Trophoblast cell (in vitro differentiated cells and primary cell): ENCODE results near the gene TNNT3.

Experiments used
- DNase-seq, 2 donors: peaks; one replicate each; pipeline ENCODE4 v3.0.0-alpha.2; 2016
- H2AFZ ChIP-seq: 2 replicates; pipeline ENCODE4 v1.6.1; 2013; ENCODE audit warnings: low read length, moderate library complexity, mild to moderate bottlenecking; ENCODE audit not compliant: insufficient read depth, poor library complexity
- H2AK5ac ChIP-seq: 2 replicates; pipeline ENCODE4 v1.6.1; 2013; ENCODE audit warnings: mild to moderate bottlenecking, low read length
- H2BK120ac ChIP-seq: 2 replicates; pipeline ENCODE4 v1.6.1; 2013; ENCODE audit warnings: low read length, mild to moderate bottlenecking, moderate library complexity; ENCODE audit not compliant: insufficient read depth, poor library complexity
- H2BK12ac ChIP-seq: 2 replicates; pipeline ENCODE4 v1.6.1; 2013; ENCODE audit warnings: mild to moderate bottlenecking, low read length, moderate library complexity
- H2BK5ac ChIP-seq: 2 replicates; pipeline ENCODE4 v1.6.1; 2013; ENCODE audit warnings: low read length, low read depth, moderate library complexity, mild to moderate bottlenecking; ENCODE audit not compliant: poor library complexity
- H3K14ac ChIP-seq: 2 replicates; pipeline ENCODE4 v1.6.1; 2013; ENCODE audit warnings: mild to moderate bottlenecking, low read length
- H3K18ac ChIP-seq: 2 replicates; pipeline ENCODE4 v1.6.1; 2013; ENCODE audit warnings: mild to moderate bottlenecking, low read length
- H3K23ac ChIP-seq: 2 replicates; pipeline ENCODE4 v1.6.1; 2013; ENCODE audit warnings: low read length
- H3K27ac ChIP-seq: 2 replicates; pipeline ENCODE4 v1.5.1; 2013; ENCODE audit warnings: low read depth, mild to moderate bottlenecking, inconsistent platforms, low read length, moderate library complexity
- H3K27me3 ChIP-seq: 2 replicates; pipeline ENCODE4 v1.6.1; 2013; ENCODE audit warnings: inconsistent platforms, mild to moderate bottlenecking, low read length, moderate library complexity; ENCODE audit not compliant: insufficient read depth
- H3K36me3 ChIP-seq, 2 experiments: 1 replicate in 1 of 2; 2 replicates in 1 of 2; pipeline ENCODE4 v1.6.1; 2013; ENCODE audit warnings: low read length in 2 of 2, mild to moderate bottlenecking in 2 of 2, moderate library complexity in 1 of 2; ENCODE audit not compliant: insufficient read depth in 2 of 2, control insufficient read depth in 1 of 2
- H3K4ac ChIP-seq: 2 replicates; pipeline ENCODE4 v1.6.1; 2013; ENCODE audit warnings: low read depth, mild to moderate bottlenecking, low read length, moderate library complexity
- H3K4me1 ChIP-seq, 2 experiments: 1 replicate in 1 of 2; 2 replicates in 1 of 2; pipeline ENCODE4 v1.6.1; 2013; ENCODE audit warnings: low read length in 2 of 2, mild to moderate bottlenecking in 2 of 2, moderate library complexity in 1 of 2; ENCODE audit not compliant: insufficient read depth in 2 of 2, control insufficient read depth in 1 of 2
- H3K4me2 ChIP-seq: 2 replicates; pipeline ENCODE4 v1.6.1; 2013; ENCODE audit warnings: inconsistent platforms, mild to moderate bottlenecking, low read length, moderate library complexity
- H3K4me3 ChIP-seq: 2 replicates; pipeline ENCODE4 v1.5.1; 2013; ENCODE audit warnings: mild to moderate bottlenecking, low read depth, low read length, inconsistent platforms
- H3K79me1 ChIP-seq: one replicate; pipeline ENCODE4 v1.6.1; 2013; ENCODE audit warnings: low read length
- H3K79me2 ChIP-seq: 2 replicates; pipeline ENCODE4 v1.6.1; 2013; ENCODE audit warnings: low read length, mild to moderate bottlenecking; ENCODE audit not compliant: control insufficient read depth, insufficient read depth, poor library complexity
- H3K9ac ChIP-seq: 2 replicates; pipeline ENCODE4 v1.6.1; 2013; ENCODE audit warnings: mild to moderate bottlenecking, low read length
- H3K9me3 ChIP-seq: 2 replicates; pipeline ENCODE4 v1.6.1; 2013; ENCODE audit warnings: low read depth, mild to moderate bottlenecking, control low read depth, inconsistent platforms, low read length; ENCODE audit not compliant: insufficient read depth
- H4K12ac ChIP-seq: 2 replicates; pipeline ENCODE4 v1.6.1; 2013; ENCODE audit warnings: low read depth, mild to moderate bottlenecking, low read length, moderate library complexity
- H4K8ac ChIP-seq: 2 replicates; pipeline ENCODE4 v1.6.1; 2013; ENCODE audit warnings: low read depth, mild to moderate bottlenecking, low read length, moderate library complexity
- H4K91ac ChIP-seq: one replicate; pipeline ENCODE4 v1.6.1; 2013; ENCODE audit warnings: low read depth, mild to moderate bottlenecking, low read length, moderate library complexity
- WGBS: extraction: QIAGEN DNeasy Blood & Tissue Kit; methylation state at CpG from one replicate; pipeline ENCODE4 v1.1.7; 2013; ENCODE audit warnings: missing lambda C conversion rate; ENCODE audit not compliant: insufficient read length, insufficient coverage; ENCODE audit errors: extremely low coverage; 5-methylcytosine and 5-hydroxymethylcytosine counted together

The TNNT3 gene

DNA sequence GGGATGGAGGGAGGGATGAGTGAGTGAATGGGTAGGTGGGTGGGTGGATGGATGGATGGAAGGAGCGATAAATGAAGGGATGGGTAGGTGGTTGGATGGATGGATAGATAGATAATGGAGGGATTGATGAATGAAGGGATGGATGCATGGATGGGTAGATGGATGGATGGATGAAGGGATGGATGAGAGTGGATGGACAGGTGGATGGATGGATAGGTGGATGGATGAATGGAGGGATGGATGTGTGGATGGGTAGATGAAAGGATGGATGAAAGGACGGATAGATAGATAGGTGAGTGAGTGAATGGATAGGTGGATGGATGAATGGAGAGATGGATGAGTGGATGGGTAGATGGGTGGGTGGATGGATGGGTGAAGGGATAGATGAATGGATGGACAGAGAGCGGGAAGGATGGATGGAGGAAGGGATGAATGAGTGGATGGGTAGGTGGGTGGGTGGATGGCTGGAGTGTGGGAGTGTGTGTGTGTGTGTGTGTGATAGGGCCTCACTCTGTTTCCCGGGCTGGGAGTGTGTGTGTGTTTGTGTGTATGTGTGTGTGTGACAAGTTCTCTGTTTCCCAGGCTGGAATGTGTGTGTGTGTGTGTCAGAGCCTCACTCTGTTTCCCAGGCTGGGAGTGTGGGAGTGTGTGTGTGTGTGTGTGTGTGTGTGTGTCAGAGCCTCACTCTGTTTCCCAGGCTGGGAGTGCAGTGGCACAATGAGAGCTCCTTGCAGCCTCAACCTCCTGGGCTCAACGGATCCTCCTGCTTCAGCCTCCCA is 25.7 kb upstream of the TNNT3 start:
- H3K23ac ChIP-seq, result no peak overlapping the region
- 100% methylated on average over 3 of the region's 5 CpGs for WGBS
- no peak for DNase-seq

DNA sequence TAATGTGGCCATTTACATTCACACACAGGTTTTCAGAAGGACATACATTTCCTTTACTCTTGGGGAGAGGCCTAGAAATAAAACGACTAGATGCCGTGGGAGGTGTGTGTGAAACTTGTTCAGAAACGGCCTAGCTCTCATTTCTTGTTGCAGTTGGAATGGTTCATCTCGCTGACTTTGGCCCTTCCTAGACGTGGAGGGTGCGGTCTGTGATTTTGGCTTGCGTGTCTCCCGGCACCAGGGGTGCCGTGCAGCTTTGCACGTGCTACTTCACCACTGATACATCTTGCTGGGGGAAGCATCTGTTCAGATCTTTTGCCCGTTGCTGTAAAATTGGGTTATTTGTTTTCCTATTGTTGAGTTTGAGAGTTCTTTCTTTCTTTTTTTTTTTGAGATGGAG is 24.7 kb upstream of the TNNT3 start:
- Histone ChIP-seq H3K18ac (no peak overlapping the region), H4K12ac (no peak overlapping the region), H2BK12ac (no peak overlapping the region), H2BK120ac (no peak overlapping the region), H3K27me3 (no peaks in the 10 kb centered on the region), H4K8ac (no peak overlapping the region), H3K36me3 (no peaks in the 10 kb centered on the region), H3K4me3 (no peak overlapping the region), H3K4me1 (no peaks in the 10 kb centered on the region), H3K14ac (no peak overlapping the region), H4K91ac (no peak overlapping the region), H2BK5ac (no peak overlapping the region), H2AK5ac (no peak overlapping the region), H3K9me3 (peaks cover 3% of the 10 kb centered on the region), H3K4ac (no peak overlapping the region), H3K23ac (no peak overlapping the region), H2AFZ (no peak overlapping the region), H3K27ac (no peak overlapping the region), H3K4me2 (no peak overlapping the region), H3K79me1 (no peaks in the 10 kb centered on the region), H3K9ac (no peak overlapping the region), H3K79me2 (no peaks in the 10 kb centered on the region)
- WGBS, result no CpG with 5 or more reads among the region's 11 CpGs
- no peak for DNase-seq

More for the DNA sequence above, 25.7 kb upstream of the TNNT3 start:
- Histone ChIP-seq H3K18ac (no peak overlapping the region), H2BK5ac (no peak overlapping the region), H3K27ac (no peak overlapping the region), H4K91ac (no peak overlapping the region), H3K27me3 (no peaks in the 10 kb centered on the region), H4K12ac (no peak overlapping the region), H3K4me3 (no peak overlapping the region), H3K9me3 (peaks cover 3% of the 10 kb centered on the region), H2BK12ac (no peak overlapping the region), H3K36me3 (no peaks in the 10 kb centered on the region), H3K79me2 (no peaks in the 10 kb centered on the region), H3K4ac (no peak overlapping the region), H3K4me1 (no peaks in the 10 kb centered on the region), H4K8ac (no peak overlapping the region), H3K9ac (no peak overlapping the region), H3K4me2 (no peak overlapping the region), H2BK120ac (no peak overlapping the region), H3K14ac (no peak overlapping the region), H3K79me1 (no peaks in the 10 kb centered on the region), H2AK5ac (no peak overlapping the region), H2AFZ (no peak overlapping the region)

DNA sequence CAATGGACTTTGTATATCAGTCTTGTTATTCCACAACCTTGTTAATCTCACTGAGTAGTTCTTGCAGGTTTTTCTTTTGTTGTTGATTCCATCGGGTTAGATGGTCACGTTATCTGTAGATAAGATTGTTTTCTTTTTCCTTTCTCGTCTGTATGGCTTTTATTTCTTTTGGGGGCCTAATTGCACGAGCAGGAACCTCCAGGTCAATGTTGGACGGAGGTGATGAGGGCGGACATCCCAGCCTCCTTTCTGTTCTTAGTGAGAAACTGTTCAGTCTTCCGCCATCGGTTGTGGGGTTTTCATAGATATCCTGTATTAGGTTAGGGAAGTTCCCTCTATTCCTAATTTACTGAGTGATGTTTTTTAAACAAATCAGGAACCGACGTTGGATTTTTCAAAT is 23.0 kb upstream of the TNNT3 start:
- no peak overlapping the region for H3K27ac ChIP-seq
- H3K79me1 ChIP-seq, result no peaks in the 10 kb centered on the region
- no peak overlapping the region for H3K14ac ChIP-seq
- H4K12ac ChIP-seq, result no peak overlapping the region
- H3K4me3 ChIP-seq, result no peak overlapping the region
- no peak overlapping the region for H4K8ac ChIP-seq
- DNase-seq, result no peak
- no peaks in the 10 kb centered on the region for H3K4me1 ChIP-seq
- H2AFZ ChIP-seq, result no peak overlapping the region
- H3K36me3 ChIP-seq, result no peaks in the 10 kb centered on the region
- WGBS, result no CpG with 5 or more reads among the region's 10 CpGs
- H3K79me2 ChIP-seq, result no peaks in the 10 kb centered on the region
- no peak overlapping the region for H3K18ac ChIP-seq
- no peaks in the 10 kb centered on the region for H3K27me3 ChIP-seq
- no peak overlapping the region for H2BK120ac ChIP-seq
- H4K91ac ChIP-seq, result no peak overlapping the region
- H3K9ac ChIP-seq, result no peak overlapping the region
- H3K4me2 ChIP-seq, result no peak overlapping the region
- no peak overlapping the region for H2BK5ac ChIP-seq
- H3K4ac ChIP-seq, result no peak overlapping the region
- no peak overlapping the region for H2BK12ac ChIP-seq
- H2AK5ac ChIP-seq, result no peak overlapping the region
- H3K23ac ChIP-seq, result no peak overlapping the region
- H3K9me3 ChIP-seq, result peaks cover under 1% of the 10 kb centered on the region

DNA sequence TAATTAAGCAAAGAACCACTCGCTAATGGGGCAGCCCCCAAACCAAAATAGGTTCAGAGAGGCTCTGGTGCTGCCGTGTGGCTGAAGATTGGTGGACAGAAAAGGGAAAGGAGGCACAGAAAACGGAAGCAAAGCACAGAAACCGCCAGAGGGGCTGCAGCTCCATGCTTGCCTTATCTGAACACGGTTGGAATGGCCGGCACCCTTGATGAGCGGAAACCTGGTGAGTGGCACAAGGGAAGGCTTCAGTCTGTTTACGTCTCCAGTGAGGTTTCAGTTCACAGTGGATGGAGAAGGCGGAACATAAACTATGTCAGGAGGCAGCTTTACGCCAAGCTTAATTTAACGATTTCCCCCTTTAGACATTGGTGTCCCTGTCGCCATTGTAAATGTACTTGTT is 22.6 kb upstream of the TNNT3 start:
- no peak overlapping the region for H3K4ac ChIP-seq
- no peak overlapping the region for H4K91ac ChIP-seq
- no peaks in the 10 kb centered on the region for H3K27me3 ChIP-seq
- no peak overlapping the region for H3K4me3 ChIP-seq
- DNase-seq, result peak; percentile 46 to 74
- no peak overlapping the region for H2AK5ac ChIP-seq
- no peak overlapping the region for H3K14ac ChIP-seq
- no peaks in the 10 kb centered on the region for H3K79me1 ChIP-seq
- H3K4me1 ChIP-seq, result no peaks in the 10 kb centered on the region
- H3K9ac ChIP-seq, result no peak overlapping the region
- H2BK12ac ChIP-seq, result no peak overlapping the region
- H2BK120ac ChIP-seq, result no peak overlapping the region
- no peak overlapping the region for H3K27ac ChIP-seq
- H3K23ac ChIP-seq, result no peak overlapping the region
- no peak overlapping the region for H2AFZ ChIP-seq
- H4K8ac ChIP-seq, result no peak overlapping the region
- no peaks in the 10 kb centered on the region for H3K9me3 ChIP-seq
- H4K12ac ChIP-seq, result no peak overlapping the region
- H3K18ac ChIP-seq, result no peak overlapping the region
- H3K4me2 ChIP-seq, result no peak overlapping the region
- H2BK5ac ChIP-seq, result no peak overlapping the region
- no peaks in the 10 kb centered on the region for H3K79me2 ChIP-seq
- no peaks in the 10 kb centered on the region for H3K36me3 ChIP-seq
- WGBS, result no CpG with 5 or more reads among the region's 12 CpGs
